Natural killer cell treated with Interleukin-12 subunit alpha and Interleukin-12 subunit beta and Interleukin-15 and Interleukin-18, amount 100 ng/mL, for 72 hours (primary cell): ENCODE data around the gene BCO1. TPM values are rescaled to one million over a fixed set of nuclear protein-coding genes. Genes with fewer than 3 reads are reported as not detected.

Experiments
- ATAC-seq, 2 donors: fragments of 150-1000 bp; cut with Tn5 transposase in 1 of 2; sonication (Bioruptor Pico), chemical (Tn5 transposase) in 1 of 2; 2 replicates each; pipeline ENCODE4 v1.10.0; 2021
- DNase-seq: peaks from one replicate; pipeline ENCODE4 v3.0.0; 2022; ENCODE audit warnings: low spot score
- H3K27ac Mint-ChIP-seq, 2 donors: 1 replicate in 1 of 2; 2 replicates in 1 of 2; pipeline ENCODE4 v1.8.0; 2022; ENCODE audit warnings: mixed read lengths in 2 of 2, mild to moderate bottlenecking in 1 of 2, moderate library complexity in 1 of 2
- H3K27me3 Mint-ChIP-seq, 2 donors: 1 replicate in 1 of 2; 2 replicates in 1 of 2; pipeline ENCODE4 v1.8.0; 2022; ENCODE audit warnings: mixed read lengths in 2 of 2
- H3K36me3 Mint-ChIP-seq: one replicate; pipeline ENCODE4 v1.8.0; 2022; ENCODE audit warnings: mixed read lengths
- H3K4me1 Mint-ChIP-seq, 2 donors: 1 replicate in 1 of 2; 2 replicates in 1 of 2; pipeline ENCODE4 v1.8.0; 2022; ENCODE audit warnings: low read depth in 2 of 2, mixed read lengths in 2 of 2, mild to moderate bottlenecking in 1 of 2
- H3K4me3 Mint-ChIP-seq: one replicate; pipeline ENCODE4 v1.8.0; 2022; ENCODE audit warnings: mixed read lengths
- H3K9me3 Mint-ChIP-seq: 2 replicates; pipeline ENCODE4 v1.8.0; 2022; ENCODE audit warnings: mixed read lengths
- total RNA-seq, 2 donors: library from RNA; stranded (reverse); gene quantifications; one replicate each; pipeline ENCODE4 v1.2.3, GENCODE V29; 2022

BCO1 gene, protein sequence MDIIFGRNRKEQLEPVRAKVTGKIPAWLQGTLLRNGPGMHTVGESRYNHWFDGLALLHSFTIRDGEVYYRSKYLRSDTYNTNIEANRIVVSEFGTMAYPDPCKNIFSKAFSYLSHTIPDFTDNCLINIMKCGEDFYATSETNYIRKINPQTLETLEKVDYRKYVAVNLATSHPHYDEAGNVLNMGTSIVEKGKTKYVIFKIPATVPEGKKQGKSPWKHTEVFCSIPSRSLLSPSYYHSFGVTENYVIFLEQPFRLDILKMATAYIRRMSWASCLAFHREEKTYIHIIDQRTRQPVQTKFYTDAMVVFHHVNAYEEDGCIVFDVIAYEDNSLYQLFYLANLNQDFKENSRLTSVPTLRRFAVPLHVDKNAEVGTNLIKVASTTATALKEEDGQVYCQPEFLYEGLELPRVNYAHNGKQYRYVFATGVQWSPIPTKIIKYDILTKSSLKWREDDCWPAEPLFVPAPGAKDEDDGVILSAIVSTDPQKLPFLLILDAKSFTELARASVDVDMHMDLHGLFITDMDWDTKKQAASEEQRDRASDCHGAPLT
- total RNA-seq = not detected

DNA sequence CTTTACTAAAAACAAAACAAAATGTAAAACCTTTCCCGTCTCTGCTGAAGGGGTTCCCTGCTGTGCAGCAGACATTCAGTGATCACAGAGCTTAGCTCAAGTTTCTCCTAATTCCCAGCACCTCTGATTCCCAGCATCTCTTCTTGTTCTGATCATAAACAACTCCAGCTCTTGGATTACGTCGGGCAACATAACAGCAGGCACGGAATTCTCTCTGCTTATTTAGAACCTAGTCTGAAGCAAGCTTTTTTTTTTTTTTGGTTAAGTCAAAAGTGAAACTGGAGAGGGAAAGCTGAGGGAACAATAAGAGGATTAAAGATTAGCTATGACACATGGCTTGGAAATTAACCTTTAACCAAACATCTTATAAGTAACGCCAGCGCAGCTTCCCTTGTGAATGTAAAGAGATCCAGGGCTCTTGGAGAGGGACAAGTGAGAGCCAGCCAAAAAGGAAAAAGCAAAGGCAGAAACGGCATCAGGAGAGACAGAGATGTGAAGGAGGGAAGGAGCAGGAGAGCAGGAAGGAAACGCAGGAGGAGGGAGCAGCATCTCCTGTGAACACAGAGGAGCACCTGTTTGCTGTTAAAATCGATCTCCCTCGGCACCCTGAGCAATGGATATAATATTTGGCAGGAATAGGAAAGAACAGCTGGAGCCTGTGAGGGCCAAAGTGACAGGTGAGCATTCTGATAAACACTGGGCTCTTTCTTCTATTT is at the start of gene BCO1:
TSS of gene BCO1 (plus strand) at position 394 of the 716 bp plus-strand sequence. CDS start at position 614, 220 bp downstream.
- Mint-ChIP-seq H3K4me1 (peaks cover 4 to 5% of the 10 kb centered on the region in 2 donors), H3K4me3 (no peak within 1 kb of the TSS), H3K36me3 (no peaks in the 10 kb centered on the region), H3K27me3 (peaks cover 5 to 7% of the 10 kb centered on the region in 2 donors), H3K27ac (no peak within 1 kb of the TSS), H3K9me3 (no peaks in the 10 kb centered on the region)
- ATAC-seq (no peak), DNase-seq (no peak)

DNA sequence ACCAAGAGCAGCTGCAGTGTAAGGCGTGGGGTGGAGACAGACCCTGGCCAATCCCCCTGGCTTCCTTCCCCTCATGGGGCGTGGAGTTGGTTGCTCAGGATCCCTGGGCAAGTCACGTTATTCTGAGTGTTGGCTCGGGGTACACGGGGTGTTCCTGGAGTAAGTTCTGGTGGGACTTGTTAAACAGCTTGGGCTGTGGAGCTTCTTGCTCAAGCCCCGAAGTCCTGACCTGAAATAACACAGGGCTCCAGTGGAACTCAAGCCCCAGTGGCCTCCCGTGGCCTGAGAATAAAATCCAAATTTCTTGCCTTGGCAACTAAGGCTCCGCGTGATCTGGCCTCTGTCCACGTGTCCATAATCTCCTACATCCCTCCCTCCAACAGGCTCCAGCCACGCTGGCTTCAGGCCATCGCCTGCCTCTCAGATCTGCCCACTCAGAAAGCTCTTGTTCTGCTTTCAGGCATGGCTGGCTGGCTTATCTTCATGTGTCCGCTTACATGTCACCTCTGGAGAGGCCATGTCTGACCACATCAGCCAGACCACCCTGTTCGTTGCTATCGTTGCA is 49.3 kb upstream of the BCO1 start:
- Mint-ChIP-seq H3K36me3 (no peaks in the 10 kb centered on the region), H3K27me3 (peaks cover 5 to 11% of the 10 kb centered on the region in 2 donors), H3K9me3 (no peaks in the 10 kb centered on the region), H3K27ac (no peak overlapping the region), H3K4me1 (no peaks in the 10 kb centered on the region), H3K4me3 (no peak overlapping the region)
- no peak for ATAC-seq
- peak; percentile 46 for DNase-seq

DNA sequence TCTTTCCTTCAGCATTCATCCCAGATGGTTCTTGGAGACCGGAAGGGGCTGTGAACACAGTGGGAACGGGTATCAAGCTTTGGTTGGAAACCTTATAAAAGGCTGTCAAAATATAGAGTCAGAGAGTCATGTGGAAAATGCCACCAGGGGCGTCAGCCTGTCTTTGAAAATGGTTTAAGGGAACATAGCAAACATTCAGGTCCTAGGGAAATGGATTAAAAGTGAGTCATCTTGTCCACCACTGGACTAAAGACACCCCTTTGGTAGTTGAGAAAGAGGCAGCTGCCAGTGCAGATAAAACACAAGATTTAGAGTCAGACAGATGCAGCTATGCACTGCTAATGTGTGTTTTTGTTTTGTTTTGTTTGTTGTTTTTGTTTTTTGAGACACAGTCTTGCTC is 47.8 kb upstream of the BCO1 start:
- Mint-ChIP-seq H3K9me3 (no peaks in the 10 kb centered on the region), H3K4me3 (no peak overlapping the region), H3K27me3 (peaks cover 8 to 21% of the 10 kb centered on the region in 2 donors), H3K27ac (no peak overlapping the region), H3K36me3 (no peaks in the 10 kb centered on the region), H3K4me1 (no peaks in the 10 kb centered on the region)
- ATAC-seq (no peak), DNase-seq (no peak)

DNA sequence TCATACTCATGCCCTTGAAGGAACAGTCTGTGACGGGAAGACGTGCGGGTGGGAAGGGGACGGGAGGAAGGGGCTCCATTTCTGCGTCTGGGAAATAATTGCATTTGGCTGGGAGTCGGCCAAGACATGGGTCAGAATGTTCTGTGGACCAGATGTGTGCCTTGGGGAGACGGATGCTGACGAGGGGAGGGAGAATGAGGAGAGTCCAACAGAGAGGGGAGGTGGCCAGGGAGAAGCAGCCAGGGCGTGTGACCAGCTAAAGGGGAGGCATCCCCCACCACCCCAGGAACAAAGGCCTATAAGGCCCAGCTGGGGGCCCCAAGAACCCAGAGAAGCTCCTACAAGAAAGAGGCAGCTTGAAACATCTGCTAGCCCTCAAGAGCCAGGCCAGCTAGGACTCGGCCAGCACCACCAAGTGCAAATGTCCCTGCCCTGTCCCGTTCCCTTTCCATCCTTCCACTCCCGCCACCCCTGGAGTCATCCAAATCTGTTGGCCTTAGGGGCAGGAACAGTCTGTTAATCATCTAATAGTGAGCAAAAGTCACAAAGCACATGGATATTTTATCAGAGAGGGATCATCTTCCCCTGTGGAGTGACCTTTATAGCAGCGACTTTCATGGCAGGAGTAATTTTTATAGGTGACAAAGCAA is 42.5 kb upstream of the BCO1 start:
- Mint-ChIP-seq H3K4me3 (no peak overlapping the region), H3K27me3 (peaks cover 12 to 27% of the 10 kb centered on the region in 2 donors), H3K9me3 (no peaks in the 10 kb centered on the region), H3K4me1 (no peaks in the 10 kb centered on the region), H3K27ac (no peak overlapping the region), H3K36me3 (no peaks in the 10 kb centered on the region)
- ATAC-seq (peak in 1 of 2 donors; percentile 55), DNase-seq (no peak)

DNA sequence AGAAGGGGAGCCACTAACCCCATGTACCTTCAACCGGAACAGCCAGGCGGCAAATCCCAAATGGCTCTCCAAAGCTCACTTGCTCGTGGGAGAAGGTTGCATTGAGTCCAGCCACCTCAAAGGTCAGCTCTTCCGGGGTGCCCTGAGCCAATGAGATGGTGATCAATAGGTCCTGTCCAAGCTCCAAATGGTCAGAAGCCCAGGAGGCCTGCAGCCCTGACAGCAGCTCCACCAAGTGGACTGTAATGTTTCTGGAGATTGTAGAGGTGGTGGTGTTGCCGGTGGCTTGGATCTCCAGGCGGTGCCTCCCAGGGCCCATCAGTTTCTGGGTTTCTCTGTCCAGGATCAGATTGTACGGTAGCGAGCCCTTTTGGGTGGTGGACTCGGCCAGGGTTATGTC is 39.9 kb upstream of the BCO1 start:
- no peaks in the 10 kb centered on the region for H3K9me3 Mint-ChIP-seq
- H3K4me1 Mint-ChIP-seq = no peaks in the 10 kb centered on the region
- H3K4me3 Mint-ChIP-seq = no peak overlapping the region
- H3K36me3 Mint-ChIP-seq = no peaks in the 10 kb centered on the region
- H3K27ac Mint-ChIP-seq = no peak overlapping the region
- peak in 1 of 2 donors; percentile 21 for ATAC-seq
- peaks cover 10 to 27% of the 10 kb centered on the region in 2 donors for H3K27me3 Mint-ChIP-seq
- no peak for DNase-seq

DNA sequence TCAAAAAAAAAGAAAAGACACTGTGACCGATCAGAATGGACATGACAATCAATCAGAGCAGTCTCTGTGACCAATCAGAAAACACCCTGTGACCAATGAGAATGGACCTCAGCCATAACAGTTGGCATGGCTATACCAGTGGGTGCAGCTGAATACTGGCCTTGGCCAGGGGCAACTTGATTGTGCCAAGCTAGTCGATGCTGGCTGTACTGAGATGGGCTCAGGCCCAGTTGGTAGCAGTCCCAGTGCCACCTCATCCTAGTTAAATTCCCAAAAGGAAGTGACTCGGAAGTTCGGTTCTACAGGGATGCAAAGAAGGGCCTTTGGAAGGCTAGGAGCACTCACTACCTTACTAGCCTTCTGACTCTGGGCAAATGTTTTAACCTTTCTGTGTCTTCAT is 37.2 kb upstream of the BCO1 start:
- DNase-seq (no peak), ATAC-seq (no peak)
- no peaks in the 10 kb centered on the region for H3K9me3 Mint-ChIP-seq
- H3K27ac Mint-ChIP-seq = no peak overlapping the region
- H3K27me3 Mint-ChIP-seq = peaks cover 12 to 20% of the 10 kb centered on the region in 2 donors
- no peaks in the 10 kb centered on the region for H3K36me3 Mint-ChIP-seq
- no peak overlapping the region for H3K4me3 Mint-ChIP-seq
- H3K4me1 Mint-ChIP-seq = no peaks in the 10 kb centered on the region

DNA sequence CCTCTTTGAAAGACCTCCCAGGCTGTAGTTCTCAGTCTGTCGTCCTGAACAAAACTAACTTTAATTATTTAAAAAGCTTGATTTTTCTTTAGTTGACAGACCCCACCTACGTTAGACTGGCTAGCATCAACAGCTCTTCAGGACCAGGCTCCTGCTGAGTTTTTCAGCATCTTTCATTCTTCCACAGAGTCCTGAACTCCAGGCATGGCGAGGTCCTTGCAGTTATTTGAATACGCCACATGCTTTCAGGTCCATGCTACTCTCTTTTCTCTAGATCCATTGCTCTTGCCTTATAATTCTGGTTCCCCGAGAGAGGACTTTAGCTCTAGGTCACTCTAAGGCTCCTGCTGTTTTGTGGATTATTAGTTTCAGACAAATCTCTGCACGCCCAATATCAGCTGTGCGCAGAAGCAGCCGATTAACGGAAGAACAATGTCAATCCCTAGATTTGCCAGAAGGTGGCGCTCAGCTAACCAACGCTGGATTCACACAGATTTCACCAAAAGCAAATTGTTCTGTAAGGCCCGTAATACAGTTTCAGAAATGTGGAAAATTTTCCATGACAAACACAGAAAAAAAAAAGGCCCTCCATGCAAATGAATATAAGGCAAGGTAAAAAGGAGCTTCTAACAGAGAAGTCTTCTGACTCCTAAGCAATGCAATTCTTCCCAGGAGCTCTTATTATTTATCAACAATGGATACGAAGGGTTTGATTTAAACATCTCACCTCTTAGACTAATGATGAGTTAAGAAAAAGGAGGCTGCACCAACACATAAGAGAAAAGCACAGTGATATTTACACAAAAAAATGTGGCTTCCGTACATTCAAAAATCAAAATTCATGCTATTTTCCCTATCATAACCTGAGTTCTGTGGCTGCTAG is 33.5 kb upstream of the BCO1 start:
- H3K27ac Mint-ChIP-seq = no peak overlapping the region

DNA sequence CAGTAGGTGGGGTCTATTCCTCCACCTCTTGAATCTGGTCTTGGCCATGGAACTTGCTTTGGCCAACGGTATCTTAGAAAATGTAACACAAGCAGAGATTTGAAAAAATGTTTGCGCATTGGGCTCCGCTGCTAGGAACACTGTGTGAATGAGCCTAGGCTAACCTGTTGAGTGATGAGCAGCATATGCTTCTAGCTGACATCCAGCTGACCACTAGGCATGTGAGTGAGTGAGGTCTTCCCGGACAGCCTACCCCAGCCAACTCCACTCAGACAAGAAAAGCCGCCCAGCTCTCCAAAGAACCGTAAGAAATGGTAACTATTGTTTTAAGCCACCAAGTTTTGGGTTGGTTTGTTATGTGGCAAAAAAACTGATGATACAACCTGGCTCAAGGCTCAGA is 31.4 kb upstream of the BCO1 start:
- Mint-ChIP-seq H3K36me3 (no peaks in the 10 kb centered on the region), H3K27ac (no peak overlapping the region), H3K4me3 (no peak overlapping the region), H3K27me3 (peaks cover 12 to 17% of the 10 kb centered on the region in 2 donors), H3K4me1 (no peaks in the 10 kb centered on the region), H3K9me3 (no peaks in the 10 kb centered on the region)
- ATAC-seq = no peak
- no peak for DNase-seq

More for the DNA sequence above, 33.5 kb upstream of the BCO1 start:
- Mint-ChIP-seq H3K4me1 (no peaks in the 10 kb centered on the region), H3K9me3 (no peaks in the 10 kb centered on the region), H3K36me3 (no peaks in the 10 kb centered on the region), H3K27me3 (peaks cover 5 to 8% of the 10 kb centered on the region in 2 donors), H3K4me3 (no peak overlapping the region)
- DNase-seq (no peak), ATAC-seq (no peak)

DNA sequence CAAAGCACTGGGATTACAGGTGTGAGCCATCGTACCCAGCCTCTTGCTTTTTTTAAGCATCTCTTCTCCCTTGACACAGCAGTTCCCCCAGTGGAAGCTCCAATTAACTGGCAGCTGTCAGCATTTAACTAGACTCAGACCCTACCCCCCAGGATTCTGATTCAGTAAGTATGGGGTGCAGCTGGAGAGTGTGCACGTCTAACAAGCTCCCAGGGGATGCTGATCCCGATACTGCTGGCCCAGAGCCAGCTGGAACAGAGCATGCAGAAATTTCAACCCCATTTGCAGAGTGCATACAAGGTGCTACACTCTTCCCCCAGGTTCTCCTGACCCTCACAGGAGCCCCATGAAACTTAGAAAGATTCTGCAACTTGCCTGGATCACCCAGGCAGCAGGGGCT is 27.7 kb upstream of the BCO1 start:
- Mint-ChIP-seq H3K27ac (no peak overlapping the region), H3K36me3 (no peaks in the 10 kb centered on the region), H3K9me3 (no peaks in the 10 kb centered on the region), H3K27me3 (peaks cover 10 to 15% of the 10 kb centered on the region in 2 donors), H3K4me3 (no peak overlapping the region), H3K4me1 (no peaks in the 10 kb centered on the region)
- ATAC-seq (no peak), DNase-seq (no peak)

DNA sequence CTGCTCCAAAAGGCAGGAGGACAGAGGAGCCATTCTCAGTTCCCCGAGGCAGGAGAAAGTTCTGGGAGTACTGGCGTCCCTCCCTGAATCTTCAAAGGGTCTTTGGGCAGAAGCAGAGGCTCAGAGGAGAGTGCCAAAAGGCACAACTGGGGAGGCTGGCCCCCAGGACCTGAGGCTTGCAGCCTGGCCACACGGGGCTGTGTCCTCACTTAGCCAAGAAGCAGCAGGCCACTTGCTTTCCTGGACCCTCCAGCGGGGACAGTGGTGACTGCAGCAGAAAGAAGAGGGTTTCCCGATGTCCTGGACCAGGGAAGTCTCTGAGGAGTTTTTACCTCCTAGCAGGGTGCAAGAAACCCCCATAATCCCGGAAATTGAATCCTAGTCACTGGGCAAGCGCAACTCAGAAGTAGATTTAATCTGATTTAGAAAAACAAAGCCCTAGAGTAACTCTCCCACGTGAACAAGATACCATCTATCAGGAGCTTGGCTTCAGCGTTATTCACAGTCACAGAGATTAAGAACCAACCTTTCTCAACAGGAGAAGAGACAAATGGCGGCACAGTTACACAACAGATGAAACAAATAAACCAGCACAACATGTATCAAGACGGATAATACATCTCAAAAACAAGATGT is 25.5 kb upstream of the BCO1 start:
- ATAC-seq = no peak
- peaks cover 10 to 15% of the 10 kb centered on the region in 2 donors for H3K27me3 Mint-ChIP-seq
- no peak for DNase-seq
- no peaks in the 10 kb centered on the region for H3K36me3 Mint-ChIP-seq
- H3K4me3 Mint-ChIP-seq = no peak overlapping the region
- no peak overlapping the region for H3K27ac Mint-ChIP-seq
- H3K4me1 Mint-ChIP-seq = no peaks in the 10 kb centered on the region
- H3K9me3 Mint-ChIP-seq = no peaks in the 10 kb centered on the region

DNA sequence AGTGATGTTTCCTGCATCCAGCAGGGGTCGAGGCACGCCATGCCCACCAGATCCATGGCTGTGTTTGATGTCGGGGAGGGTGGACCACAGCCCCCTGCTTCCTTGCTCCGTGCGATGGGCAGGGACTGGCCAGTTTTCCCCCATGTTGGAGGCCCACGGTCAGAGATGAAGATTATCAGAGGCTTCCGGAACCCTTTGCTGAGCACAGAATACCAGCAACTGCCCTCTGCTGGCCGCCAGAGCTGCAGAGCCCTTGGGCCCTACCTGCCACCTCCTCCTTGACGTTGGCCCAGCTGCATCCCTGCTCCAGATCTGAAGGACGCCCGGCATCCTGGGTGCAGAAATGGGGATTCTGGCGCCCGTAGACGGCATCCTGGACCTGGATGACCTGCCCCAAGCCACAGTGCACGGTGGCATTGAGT is 23.7 kb upstream of the BCO1 start:
- Mint-ChIP-seq H3K27me3 (peaks cover 10 to 15% of the 10 kb centered on the region in 2 donors), H3K9me3 (no peaks in the 10 kb centered on the region), H3K4me3 (no peak overlapping the region), H3K36me3 (no peaks in the 10 kb centered on the region), H3K4me1 (no peaks in the 10 kb centered on the region), H3K27ac (no peak overlapping the region)
- DNase-seq (no peak), ATAC-seq (no peak)

DNA sequence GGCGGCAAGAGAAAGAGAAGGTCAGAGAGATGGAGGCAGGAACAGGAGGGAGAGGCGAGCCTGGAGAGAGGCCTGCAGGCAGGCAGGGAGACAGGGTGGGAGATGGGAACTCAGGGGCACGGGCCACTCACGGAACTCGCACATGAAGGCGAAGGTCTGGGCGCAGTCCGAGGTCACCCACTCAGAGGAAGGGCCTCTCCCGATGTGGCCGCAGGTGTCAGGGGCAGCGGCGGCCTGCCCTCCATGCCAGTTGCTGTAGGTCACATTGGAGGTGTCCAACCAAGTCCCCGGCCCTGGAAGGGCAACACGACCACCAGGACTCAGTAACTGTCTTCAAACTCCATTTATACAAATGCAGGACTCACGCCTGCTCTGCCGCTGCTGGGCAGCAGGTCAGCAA is 22.4 kb upstream of the BCO1 start:
- Mint-ChIP-seq H3K4me3 (no peak overlapping the region), H3K4me1 (no peaks in the 10 kb centered on the region), H3K9me3 (no peaks in the 10 kb centered on the region)

More for the DNA sequence above, 22.4 kb upstream of the BCO1 start:
- Mint-ChIP-seq H3K27me3 (peaks cover 11 to 24% of the 10 kb centered on the region in 2 donors), H3K27ac (no peak overlapping the region), H3K36me3 (no peaks in the 10 kb centered on the region)
- DNase-seq (no peak), ATAC-seq (peak; percentile 36 to 49)
